Measurements from ENCODE around the gene PLCD1. TPM values are rescaled to one million over a fixed set of nuclear protein-coding genes. Genes with fewer than 3 reads are reported as not detected.

PLCD1 gene
- total RNA-seq, 1 donor from 2014 or later, result 23.6 TPM

GRCh38 chr3:37967260-37967881 lies 62.1 kb downstream of the PLCD1 start:
- DNase-seq (ENCODE audit: low spot score), result no peak
- no peaks in the 10 kb centered on the region for H3K27me3 Mint-ChIP-seq (ENCODE audit: low read depth)
- peak; percentile 91 for TF ChIP-seq CTCF (IDR thresholded peaks at IDR 0.05)
- H3K4me3 Mint-ChIP-seq (ENCODE audit: unreplicated experiment), result no peak overlapping the region
- H3K9me3 Mint-ChIP-seq (ENCODE audit: low read depth), result no peaks in the 10 kb centered on the region
- peaks cover 8% of the 10 kb centered on the region for H3K36me3 Mint-ChIP-seq (ENCODE audit: low read depth)
- peaks cover 21% of the 10 kb centered on the region for H3K4me1 Mint-ChIP-seq (ENCODE audit: low read depth)
- no peak overlapping the region for H3K27ac Mint-ChIP-seq (ENCODE audit: unreplicated experiment)

- Mint-ChIP-seq H3K27me3 (ENCODE audit: low read depth) (no peaks in the 10 kb centered on the region), H3K36me3 (ENCODE audit: low read depth) (peaks cover 5% of the 10 kb centered on the region), H3K4me3 (ENCODE audit: unreplicated experiment) (no peak overlapping the region), H3K9me3 (ENCODE audit: low read depth) (no peaks in the 10 kb centered on the region), H3K4me1 (ENCODE audit: low read depth) (peaks cover 33% of the 10 kb centered on the region), H3K27ac (ENCODE audit: unreplicated experiment) (peak overlapping the region; percentile 32)
- no peak for DNase-seq (ENCODE audit: low spot score)
- TF ChIP-seq CTCF (IDR thresholded peaks at IDR 0.05), result no peak
Measured at GRCh38 chr3:37964716-37965115, 64.7 kb downstream of the PLCD1 start.

- H3K9me3 Mint-ChIP-seq (ENCODE audit: low read depth), result no peaks in the 10 kb centered on the region
- DNase-seq (ENCODE audit: low spot score), result no peak
- H3K27me3 Mint-ChIP-seq (ENCODE audit: low read depth), result no peaks in the 10 kb centered on the region
- no peak overlapping the region for H3K27ac Mint-ChIP-seq (ENCODE audit: unreplicated experiment)
- no peak overlapping the region for H3K4me3 Mint-ChIP-seq (ENCODE audit: unreplicated experiment)
- peaks cover 33% of the 10 kb centered on the region for H3K4me1 Mint-ChIP-seq (ENCODE audit: low read depth)
- TF ChIP-seq CTCF (IDR thresholded peaks at IDR 0.05), result no peak
- H3K36me3 Mint-ChIP-seq (ENCODE audit: low read depth), result peaks cover 5% of the 10 kb centered on the region
Measured at GRCh38 chr3:37964146-37964545, 65.3 kb downstream of the PLCD1 start.

- H3K9me3 Mint-ChIP-seq (ENCODE audit: low read depth), result no peaks in the 10 kb centered on the region
- no peak for TF ChIP-seq CTCF (IDR thresholded peaks at IDR 0.05)
- H3K36me3 Mint-ChIP-seq (ENCODE audit: low read depth), result peaks cover 5% of the 10 kb centered on the region
- H3K4me1 Mint-ChIP-seq (ENCODE audit: low read depth), result peaks cover 33% of the 10 kb centered on the region
- DNase-seq (ENCODE audit: low spot score), result no peak
- H3K4me3 Mint-ChIP-seq (ENCODE audit: unreplicated experiment), result no peak overlapping the region
- no peak overlapping the region for H3K27ac Mint-ChIP-seq (ENCODE audit: unreplicated experiment)
- H3K27me3 Mint-ChIP-seq (ENCODE audit: low read depth), result no peaks in the 10 kb centered on the region
Measured at GRCh38 chr3:37963635-37964034, 65.8 kb downstream of the PLCD1 start.

GRCh38 chr3:37963016-37963415 lies 66.4 kb downstream of the PLCD1 start:
- Mint-ChIP-seq H3K27ac (ENCODE audit: unreplicated experiment) (peak overlapping the region; percentile 77), H3K36me3 (ENCODE audit: low read depth) (peaks cover 4% of the 10 kb centered on the region), H3K27me3 (ENCODE audit: low read depth) (no peaks in the 10 kb centered on the region), H3K4me1 (ENCODE audit: low read depth) (peaks cover 33% of the 10 kb centered on the region), H3K9me3 (ENCODE audit: low read depth) (no peaks in the 10 kb centered on the region), H3K4me3 (ENCODE audit: unreplicated experiment) (no peak overlapping the region)
- no peak for DNase-seq (ENCODE audit: low spot score)
- no peak for TF ChIP-seq CTCF (IDR thresholded peaks at IDR 0.05)
